GM23338 (cell line): ENCODE measurements around the gene NSMCE1. TPM values are rescaled to one million over a fixed set of nuclear protein-coding genes. Genes with fewer than 3 reads are reported as not detected.

Source experiments
- ATAC-seq: fragments of 200-7000 bp; cut with Tn5 transposase; 3 replicates; pipeline ENCODE4 v1.9.1; 2020
- DNase-seq: peaks from one replicate; pipeline ENCODE4 v3.0.0-alpha.2; 2015; ENCODE audit warnings: low spot score
- H2AFZ ChIP-seq: fragments of 200-600 bp; sonication (generic); 2 replicates; pipeline ENCODE4 v1.8.0; 2016; ENCODE audit warnings: antibody characterized with exemption, mild to moderate bottlenecking, moderate library complexity
- H3F3A ChIP-seq: fragments of 200-600 bp; sonication (generic); replicated peaks from 2 replicates; pipeline ENCODE4 v1.8.0; 2017; ENCODE audit warnings: antibody characterized with exemption, mixed run types, low read depth
- H3K27ac ChIP-seq: fragments of 200-600 bp; sonication (generic); 2 replicates; pipeline ENCODE4 v1.6.1; 2016; ENCODE audit warnings: low read depth
- H3K27me3 ChIP-seq: fragments of 200-600 bp; sonication (generic); 2 replicates; pipeline ENCODE4 v1.8.0; 2016; ENCODE audit warnings: mild to moderate bottlenecking, mixed run types, moderate library complexity; ENCODE audit not compliant: insufficient read depth
- H3K36me3 ChIP-seq: fragments of 200-600 bp; sonication (generic); 2 replicates; pipeline ENCODE4 v1.8.0; 2016; ENCODE audit warnings: mild to moderate bottlenecking; ENCODE audit not compliant: insufficient read depth
- H3K4me1 ChIP-seq: fragments of 200-600 bp; sonication (generic); 2 replicates; pipeline ENCODE4 v1.8.0; 2016; ENCODE audit warnings: mild to moderate bottlenecking, moderate library complexity; ENCODE audit not compliant: insufficient read depth
- H3K4me2 ChIP-seq: fragments of 200-600 bp; sonication (generic); 2 replicates; pipeline ENCODE4 v1.7.1; 2017; ENCODE audit warnings: mixed run types
- H3K4me3 ChIP-seq: fragments of 200-600 bp; sonication (generic); 2 replicates; pipeline ENCODE4 v1.6.1; 2016; ENCODE audit warnings: mixed run types
- H3K79me2 ChIP-seq: fragments of 200-600 bp; sonication (generic); replicated peaks from 2 replicates; pipeline ENCODE4 v1.8.0; 2017; ENCODE audit warnings: mild to moderate bottlenecking; ENCODE audit not compliant: insufficient read depth
- H3K9me2 ChIP-seq: fragments of 200-600 bp; sonication (generic); 2 replicates; pipeline ENCODE4 v1.8.0; 2017; ENCODE audit not compliant: insufficient read depth
- H4K20me1 ChIP-seq: fragments of 200-600 bp; sonication (generic); replicated peaks from 2 replicates; pipeline ENCODE4 v1.8.0; 2017; ENCODE audit warnings: mild to moderate bottlenecking; ENCODE audit not compliant: insufficient read depth
- H3K27ac Mint-ChIP-seq: 2 replicates; pipeline ENCODE4 v1.8.0; 2020; ENCODE audit warnings: inconsistent platforms, mild to moderate bottlenecking, moderate library complexity, mixed read lengths
- H3K27me3 Mint-ChIP-seq: 3 replicates; pipeline ENCODE4 v1.8.0; 2022; ENCODE audit warnings: low read depth, mild to moderate bottlenecking, moderate library complexity, mixed read lengths, inconsistent platforms; ENCODE audit not compliant: insufficient read depth, poor library complexity
- H3K36me3 Mint-ChIP-seq: 3 replicates; pipeline ENCODE4 v1.8.0; 2021; ENCODE audit warnings: low read depth, mild to moderate bottlenecking, inconsistent platforms, moderate library complexity, mixed read lengths
- H3K4me1 Mint-ChIP-seq: 3 replicates; pipeline ENCODE4 v1.8.0; 2020; ENCODE audit warnings: mild to moderate bottlenecking, inconsistent platforms, mixed read lengths
- H3K4me3 Mint-ChIP-seq: 3 replicates; pipeline ENCODE4 v1.8.0; 2021; ENCODE audit warnings: moderate library complexity, mild to moderate bottlenecking, inconsistent platforms, mixed read lengths
- H3K9me3 Mint-ChIP-seq: 3 replicates; pipeline ENCODE4 v1.8.0; 2020; ENCODE audit warnings: moderate library complexity, mild to moderate bottlenecking, inconsistent platforms, mixed read lengths
- CTCF ChIP-seq, 2 experiments: fragments of 200-600 bp in 1 of 2; sonication (generic) in 1 of 2; conservative IDR thresholded peaks; 2 replicates each; pipeline versions ENCODE4 v1.5.1 to v1.6.1; 2016 to 2017; ENCODE audit warnings: antibody characterized with exemption in 2 of 2, low read depth in 2 of 2, mild to moderate bottlenecking in 2 of 2, moderate library complexity in 1 of 2
- ETS1 ChIP-seq: IDR thresholded peaks from 2 replicates; pipeline ENCODE4 v1.6.1; 2016; ENCODE audit warnings: antibody characterized with exemption
- EZH2 ChIP-seq: fragments of 200-600 bp; sonication (generic); IDR thresholded peaks from one replicate; pipeline ENCODE4 v1.8.0; 2017; ENCODE audit warnings: antibody characterized with exemption, mild to moderate bottlenecking, low read depth; ENCODE audit not compliant: unreplicated experiment
- EZH2phosphoT487 ChIP-seq: fragments of 200-600 bp; sonication (generic); IDR thresholded peaks from one replicate; pipeline ENCODE4 v1.8.1; 2018; ENCODE audit warnings: antibody characterized with exemption; ENCODE audit not compliant: unreplicated experiment
- JUNB ChIP-seq: IDR thresholded peaks from one replicate; pipeline ENCODE4 v1.6.1; 2016; ENCODE audit warnings: antibody characterized with exemption; ENCODE audit not compliant: unreplicated experiment
- NANOG ChIP-seq: IDR thresholded peaks from 2 replicates; pipeline ENCODE4 v1.6.1; 2016; ENCODE audit warnings: antibody characterized with exemption, borderline replicate concordance
- POLR2AphosphoS5 ChIP-seq: IDR thresholded peaks from 2 replicates; pipeline ENCODE4 v1.6.1; 2016; ENCODE audit warnings: antibody characterized with exemption, low read depth
- REST ChIP-seq: IDR thresholded peaks from one replicate; pipeline ENCODE4 v1.6.1; 2018; ENCODE audit warnings: antibody characterized with exemption; ENCODE audit not compliant: unreplicated experiment
- STAT1 ChIP-seq: IDR thresholded peaks from one replicate; pipeline ENCODE4 v1.6.1; 2016; ENCODE audit warnings: antibody characterized with exemption; ENCODE audit not compliant: unreplicated experiment
- ZNF114 ChIP-seq: fragments of 250-450 bp; sonication (Bioruptor Pico); IDR thresholded peaks from 2 replicates; pipeline ENCODE4 v1.5.0; 2020; ENCODE audit warnings: mild to moderate bottlenecking, moderate library complexity
- ZNF331 ChIP-seq: fragments of 250-450 bp; sonication (Bioruptor Pico); IDR thresholded peaks from 2 replicates; pipeline ENCODE4 v1.5.0; 2020; ENCODE audit warnings: low read depth, mild to moderate bottlenecking, moderate library complexity
- polyA plus RNA-seq: library from polyadenylated mRNA; unstranded; fragments of >200 nt; fragmentation: Nextera tagmentation; extraction: Ambion mirVana; gene quantifications from 2 replicates; pipeline ENCODE4 v1.2.1, GENCODE V29; 2016
- total RNA-seq: library from RNA; depleted of rRNA; stranded (reverse); fragments of >200 nt; shearing (Covaris generic); gene quantifications from 2 replicates; pipeline ENCODE4 v1.2.3, GENCODE V29; 2014

The NSMCE1 gene
- total and polyA plus RNA-seq, 2 experiments from 2014 or later: 30.6 to 50.8 TPM

- no peaks in the 10 kb centered on the region for H3K79me2 ChIP-seq
- no peaks in the 10 kb centered on the region for H3K27me3 ChIP-seq
- no peaks in the 10 kb centered on the region; the same call in 2 of the 3 replicates for H3K9me3 Mint-ChIP-seq
- H3K9me2 ChIP-seq: no peaks in the 10 kb centered on the region
- peak overlapping the region; percentile 81 for H3K27ac Mint-ChIP-seq
- peaks cover 10% of the 10 kb centered on the region for H3K4me1 ChIP-seq
- no peaks in the 10 kb centered on the region for H3K36me3 ChIP-seq
- H3K36me3 Mint-ChIP-seq: no peaks in the 10 kb centered on the region; the same call in 2 of the 3 replicates
- no peak overlapping the region for H3K4me3 Mint-ChIP-seq
- ATAC-seq: peak; percentile 81
- peak; percentile 33 for DNase-seq
- H3K4me3 ChIP-seq: no peak overlapping the region
- no peak overlapping the region for H2AFZ ChIP-seq
- peaks cover 27% of the 10 kb centered on the region for H3K4me1 Mint-ChIP-seq
- H3F3A ChIP-seq: no peaks in the 10 kb centered on the region
- H4K20me1 ChIP-seq: no peaks in the 10 kb centered on the region
- peak overlapping the region; percentile 43; the same call in 1 of the 2 replicates for H3K4me2 ChIP-seq
- H3K27ac ChIP-seq: no peak overlapping the region
- TF ChIP-seq REST: no peak
- TF ChIP-seq POLR2AphosphoS5: no peak
- no peak for TF ChIP-seq STAT1
- no peak for TF ChIP-seq JUNB
- TF ChIP-seq EZH2phosphoT487: no peak
- no peak for TF ChIP-seq NANOG
- TF ChIP-seq EZH2: no peak
- peaks cover 5% of the 10 kb centered on the region for H3K27me3 Mint-ChIP-seq
These were observed 25.5 kb downstream of the NSMCE1 start for GRCh38 chr16:27242868-27243590.

GRCh38 chr16:27242398-27242797 lies 26.2 kb downstream of the NSMCE1 start:
- Mint-ChIP-seq H3K4me1 (peaks cover 33% of the 10 kb centered on the region), H3K36me3 (no peaks in the 10 kb centered on the region), H3K4me3 (no peak overlapping the region), H3K27me3 (peaks cover 5% of the 10 kb centered on the region), H3K27ac (no peak overlapping the region), H3K9me3 (no peaks in the 10 kb centered on the region; the same call in 2 of the 3 replicates)
- no peaks in the 10 kb centered on the region for H3K9me2 ChIP-seq
- DNase-seq: no peak
- H3K36me3 ChIP-seq: no peaks in the 10 kb centered on the region
- no peak for ATAC-seq
- H2AFZ ChIP-seq: no peak overlapping the region
- H3F3A ChIP-seq: no peaks in the 10 kb centered on the region
- peak overlapping the region; percentile 43; the same call in 1 of the 2 replicates for H3K4me2 ChIP-seq
- peaks cover 10% of the 10 kb centered on the region for H3K4me1 ChIP-seq
- H3K4me3 ChIP-seq: no peak overlapping the region
- no peak overlapping the region for H3K27ac ChIP-seq
- no peaks in the 10 kb centered on the region for H3K79me2 ChIP-seq
- H3K27me3 ChIP-seq: no peaks in the 10 kb centered on the region
- H4K20me1 ChIP-seq: no peaks in the 10 kb centered on the region
- no peak for TF ChIP-seq ZNF114 (CRISPR knock-in tag)
- no peak for TF ChIP-seq NANOG
- TF ChIP-seq CTCF (conservative IDR thresholded peaks at IDR 0.05; ENCODE audit: low read depth in 2 of 2): no peak
- TF ChIP-seq EZH2: no peak
- no peak for TF ChIP-seq ETS1
- no peak for TF ChIP-seq ZNF331 (CRISPR knock-in tag)
- no peak for TF ChIP-seq EZH2phosphoT487
